Keratinocyte (primary cell): ENCODE results near the gene MTHFD2. TPM values are rescaled to one million over a fixed set of nuclear protein-coding genes. Genes with fewer than 3 reads are reported as not detected.

Source experiments
- DNase-seq: peaks from one replicate; pipeline ENCODE4 v3.0.0-alpha.2; 2011; ENCODE audit warnings: low read depth, missing footprints, low spot score
- FAIRE-seq: peaks from 2 replicates; lab custom pipeline; 2011; peaks lifted over from hg19 to GRCh38; lab: Jason Lieb, UNC
- H2AFZ ChIP-seq: 2 replicates; pipeline ENCODE4 v1.6.0; 2012; ENCODE audit warnings: low read length, control low read depth, inconsistent platforms; ENCODE audit not compliant: control insufficient read depth
- H3K27ac ChIP-seq: 2 replicates; pipeline ENCODE4 v1.5.1; 2011; ENCODE audit warnings: low read length; ENCODE audit not compliant: control insufficient read depth, insufficient read depth
- H3K27me3 ChIP-seq: 3 replicates; pipeline ENCODE4 v1.6.0; 2011; ENCODE audit warnings: low read length; ENCODE audit not compliant: control insufficient read depth, insufficient read depth; ENCODE audit errors: extremely low read depth
- H3K36me3 ChIP-seq, 2 experiments: 2 replicates in 1 of 2; 3 replicates in 1 of 2; pipeline ENCODE4 v1.5.1; 2011; ENCODE audit warnings: low read length in 2 of 2, mild to moderate bottlenecking in 1 of 2; ENCODE audit not compliant: control insufficient read depth in 2 of 2, insufficient read depth in 2 of 2; ENCODE audit errors: extremely low read depth in 1 of 2
- H3K4me1 ChIP-seq: 3 replicates; pipeline ENCODE4 v1.5.1; 2011; ENCODE audit warnings: low read length; ENCODE audit not compliant: control insufficient read depth, insufficient read depth; ENCODE audit errors: extremely low read depth
- H3K4me2 ChIP-seq: 3 replicates; pipeline ENCODE4 v1.6.0; 2011; ENCODE audit warnings: low read depth, low read length; ENCODE audit not compliant: control insufficient read depth, insufficient read depth; ENCODE audit errors: extremely low read depth
- H3K4me3 ChIP-seq, 3 experiments: fragments of 200-600 bp in 1 of 3; sonication (generic) in 1 of 3; 2 replicates in 2 of 3; 3 replicates in 1 of 3; pipeline ENCODE4 v1.5.1; 2011 to 2016; ENCODE audit warnings: low read length in 3 of 3, mild to moderate bottlenecking in 3 of 3, control low read depth in 2 of 3, inconsistent platforms in 1 of 3, low read depth in 1 of 3, mixed read lengths in 1 of 3, mixed run types in 1 of 3, moderate library complexity in 1 of 3; ENCODE audit not compliant: control insufficient read depth in 2 of 3, insufficient read depth in 2 of 3; ENCODE audit errors: extremely low read depth in 1 of 3
- H3K79me2 ChIP-seq: 2 replicates; pipeline ENCODE4 v1.6.0; 2012; ENCODE audit warnings: low read length; ENCODE audit not compliant: control insufficient read depth, insufficient read depth
- H3K9ac ChIP-seq: 3 replicates; pipeline ENCODE4 v1.6.0; 2011; ENCODE audit warnings: low read length; ENCODE audit not compliant: control insufficient read depth, insufficient read depth; ENCODE audit errors: extremely low read depth
- H3K9me1 ChIP-seq: 3 replicates; pipeline ENCODE4 v1.6.0; 2011; ENCODE audit warnings: low read length; ENCODE audit not compliant: control insufficient read depth, insufficient read depth; ENCODE audit errors: extremely low read depth
- H3K9me3 ChIP-seq: 2 replicates; pipeline ENCODE4 v1.5.1; 2012; ENCODE audit warnings: low read depth, low read length; ENCODE audit not compliant: control insufficient read depth
- H4K20me1 ChIP-seq: 3 replicates; pipeline ENCODE4 v1.6.0; 2011; ENCODE audit warnings: low read length; ENCODE audit not compliant: control insufficient read depth, insufficient read depth; ENCODE audit errors: extremely low read depth
- CTCF ChIP-seq, 3 experiments: IDR thresholded peaks in 1 of 3; conservative IDR thresholded peaks in 1 of 3; optimal IDR thresholded peaks in 1 of 3; 2 replicates in 2 of 3; 3 replicates in 1 of 3; pipeline versions ENCODE3 to v1.5.1; 2011; ENCODE audit warnings: low read length in 3 of 3, mild to moderate bottlenecking in 3 of 3, moderate library complexity in 2 of 3, control low read depth in 1 of 3, inconsistent platforms in 1 of 3; ENCODE audit not compliant: insufficient read depth in 2 of 3; ENCODE audit errors: extremely low read depth in 1 of 3
- EZH2 ChIP-seq: IDR thresholded peaks from one replicate; pipeline ENCODE4 v1.6.1; 2012; ENCODE audit warnings: inconsistent platforms, mild to moderate bottlenecking, low read length, moderate library complexity
- dilution Hi-C: fragments of 300-500 bp; cut with MboI; formaldehyde crosslinking; loops from one replicate; pipeline ENCODE4 v1.7.0; 2020; ENCODE audit warnings: low sequenced_read_pairs; ENCODE audit not compliant: extremely low pct_ligation_motif_present
- polyA plus RNA-seq, 5 experiments: library from polyadenylated mRNA; depleted of rRNA in 3 of 5; stranded (reverse) in 3 of 5; stranded (forward) in 1 of 5; unstranded in 1 of 5; fragments of >200 nt; gene quantifications; 1 replicate in 1 of 5; 2 replicates in 3 of 5; 3 replicates in 1 of 5; pipeline versions ENCODE4 v1.2.1 to v1.2.3, GENCODE V29; 2011 to 2012; ENCODE audit warnings: missing spikeins in 2 of 5, low read depth in 1 of 5, low replicate concordance in 1 of 5

Gene MTHFD2
- polyA plus RNA-seq, 1 donor (not counting 4 experiments of a cell fraction or from before 2014, with no cell fraction given): 114 TPM

- TF ChIP-seq EZH2 (no peak), CTCF (optimal IDR thresholded peaks at IDR 0.05 in 1 of 3, IDR thresholded peaks at IDR 0.05 in 1 of 3, conservative IDR thresholded peaks at IDR 0.05 in 1 of 3; ENCODE audit: extremely low read depth in 1 of 3, insufficient read depth in 2 of 3, low read length in 3 of 3) (no peak)
Measured at GRCh38 chr2:74232426-74232825, 34.0 kb downstream of the MTHFD2 start.

GRCh38 chr2:74233648-74234047 lies 35.2 kb downstream of the MTHFD2 start:
- Histone ChIP-seq H3K4me2 (no peak overlapping the region), H3K9me3 (no peaks in the 10 kb centered on the region), H3K9ac (no peak overlapping the region), H3K79me2 (no peaks in the 10 kb centered on the region), H2AFZ (no peak overlapping the region), H4K20me1 (no peaks in the 10 kb centered on the region), H3K36me3 (no peaks in the 10 kb centered on the region), H3K9me1 (no peaks in the 10 kb centered on the region), H3K27ac (no peak overlapping the region), H3K4me3 (no peak overlapping the region), H3K27me3 (no peaks in the 10 kb centered on the region), H3K4me1 (no peaks in the 10 kb centered on the region)
- DNase-seq: no peak
- FAIRE-seq: no peak
- dilution Hi-C loops: no loop called here
- TF ChIP-seq EZH2 (no peak), CTCF (optimal IDR thresholded peaks at IDR 0.05 in 1 of 3, IDR thresholded peaks at IDR 0.05 in 1 of 3, conservative IDR thresholded peaks at IDR 0.05 in 1 of 3; ENCODE audit: extremely low read depth in 1 of 3, insufficient read depth in 2 of 3, low read length in 3 of 3) (no peak)

More at GRCh38 chr2:74232426-74232825, 34.0 kb downstream of the MTHFD2 start:
- Histone ChIP-seq H3K9me3 (no peaks in the 10 kb centered on the region), H3K79me2 (no peaks in the 10 kb centered on the region), H2AFZ (no peak overlapping the region), H3K27ac (no peak overlapping the region), H4K20me1 (no peaks in the 10 kb centered on the region), H3K4me1 (no peaks in the 10 kb centered on the region), H3K27me3 (no peaks in the 10 kb centered on the region), H3K9me1 (no peaks in the 10 kb centered on the region), H3K9ac (no peak overlapping the region), H3K36me3 (no peaks in the 10 kb centered on the region), H3K4me2 (no peak overlapping the region), H3K4me3 (no peak overlapping the region)
- FAIRE-seq (no peak), DNase-seq (no peak)
- dilution Hi-C loops: no loop called here
